Bronchial epithelial cell (primary cell): ENCODE data around the gene ZNF219. TPM values are rescaled to one million over a fixed set of nuclear protein-coding genes. Genes with fewer than 3 reads are reported as not detected.

Experiments
- DNase-seq: peaks from one replicate; pipeline ENCODE4 v3.0.0-alpha.2; 2010; ENCODE audit warnings: low read depth
- FAIRE-seq: peaks from 2 replicates; lab custom pipeline; 2011; peaks lifted over from hg19 to GRCh38; lab: Jason Lieb, UNC
- H3K27me3 ChIP-seq: 2 replicates; pipeline ENCODE4 v1.5.1; 2011; ENCODE audit warnings: low read length; ENCODE audit not compliant: control insufficient read depth, insufficient read depth
- H3K36me3 ChIP-seq: 2 replicates; pipeline ENCODE4 v1.5.1; 2011; ENCODE audit warnings: low read length; ENCODE audit not compliant: control insufficient read depth, insufficient read depth
- H3K4me3 ChIP-seq: 2 replicates; pipeline ENCODE4 v1.5.1; 2011; ENCODE audit warnings: mild to moderate bottlenecking, low read depth, low read length, control low read depth
- total RNA-seq: library from RNA; depleted of rRNA; stranded (reverse); fragments of >200 nt; gene quantifications from 2 replicates; pipeline ENCODE4 v1.2.1, GENCODE V29; 2014
- TF ChIP-seq, protein P1 (sequence below): IDR thresholded peaks from 2 replicates; pipeline ENCODE4 v1.5.1; 2011; ENCODE audit warnings: mild to moderate bottlenecking, moderate library complexity, low read length, control low read depth, inconsistent platforms; ENCODE audit not compliant: insufficient read depth, severe bottlenecking

The ZNF219 gene
- total RNA-seq, 1 donor from 2014 or later = 8.2 TPM

- no peak overlapping the region for H3K4me3 ChIP-seq
- DNase-seq (no peak), FAIRE-seq (no peak)
- peaks cover 14% of the 10 kb centered on the region for H3K36me3 ChIP-seq
- no peaks in the 10 kb centered on the region for H3K27me3 ChIP-seq
- TF ChIP-seq, protein P1, sequence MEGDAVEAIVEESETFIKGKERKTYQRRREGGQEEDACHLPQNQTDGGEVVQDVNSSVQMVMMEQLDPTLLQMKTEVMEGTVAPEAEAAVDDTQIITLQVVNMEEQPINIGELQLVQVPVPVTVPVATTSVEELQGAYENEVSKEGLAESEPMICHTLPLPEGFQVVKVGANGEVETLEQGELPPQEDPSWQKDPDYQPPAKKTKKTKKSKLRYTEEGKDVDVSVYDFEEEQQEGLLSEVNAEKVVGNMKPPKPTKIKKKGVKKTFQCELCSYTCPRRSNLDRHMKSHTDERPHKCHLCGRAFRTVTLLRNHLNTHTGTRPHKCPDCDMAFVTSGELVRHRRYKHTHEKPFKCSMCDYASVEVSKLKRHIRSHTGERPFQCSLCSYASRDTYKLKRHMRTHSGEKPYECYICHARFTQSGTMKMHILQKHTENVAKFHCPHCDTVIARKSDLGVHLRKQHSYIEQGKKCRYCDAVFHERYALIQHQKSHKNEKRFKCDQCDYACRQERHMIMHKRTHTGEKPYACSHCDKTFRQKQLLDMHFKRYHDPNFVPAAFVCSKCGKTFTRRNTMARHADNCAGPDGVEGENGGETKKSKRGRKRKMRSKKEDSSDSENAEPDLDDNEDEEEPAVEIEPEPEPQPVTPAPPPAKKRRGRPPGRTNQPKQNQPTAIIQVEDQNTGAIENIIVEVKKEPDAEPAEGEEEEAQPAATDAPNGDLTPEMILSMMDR = no peak
Measured at GRCh38 chr14:21093018-21093417, 5.4 kb downstream of the ZNF219 start.

- peaks cover 15% of the 10 kb centered on the region for H3K36me3 ChIP-seq
- DNase-seq (peak; percentile 57), FAIRE-seq (no peak)
- H3K27me3 ChIP-seq = no peaks in the 10 kb centered on the region
- no peak overlapping the region for H3K4me3 ChIP-seq
- TF ChIP-seq, protein P1 = peak; percentile 100
Measured at GRCh38 chr14:21092273-21093011, 6.0 kb downstream of the ZNF219 start.

DNA sequence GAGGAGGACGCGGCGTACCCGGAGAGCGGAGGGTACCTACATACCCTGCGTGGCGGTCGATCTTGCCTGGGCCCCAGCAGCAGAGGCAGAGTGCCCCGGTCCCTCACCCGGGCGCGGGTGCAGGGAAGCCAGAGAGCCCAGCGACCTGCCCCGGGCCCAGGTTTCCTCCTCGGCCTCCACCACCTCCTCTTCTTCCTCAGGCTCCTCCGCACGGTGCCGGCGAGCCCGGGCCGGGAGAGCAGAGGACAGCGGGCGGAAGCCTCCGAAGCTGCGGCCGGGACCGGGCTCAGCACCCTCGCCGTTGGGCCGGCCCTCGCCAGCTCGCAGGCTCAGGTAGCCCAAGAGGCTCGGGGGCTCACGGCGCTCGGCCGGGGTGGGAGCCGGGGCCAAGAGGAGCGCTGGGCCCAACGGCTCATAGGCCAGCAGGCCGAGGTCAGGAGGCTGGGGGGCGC lies 6.6 kb downstream of the ZNF219 start:
- peaks cover 15% of the 10 kb centered on the region for H3K36me3 ChIP-seq
- TF ChIP-seq, protein P1 = no peak
- no peak overlapping the region for H3K4me3 ChIP-seq
- FAIRE-seq = no peak
- DNase-seq = no peak
- no peaks in the 10 kb centered on the region for H3K27me3 ChIP-seq

GRCh38 chr14:21090940-21091663 lies 7.4 kb downstream of the ZNF219 start:
- FAIRE-seq (no peak), DNase-seq (no peak)
- TF ChIP-seq, protein P1 = no peak
- H3K36me3 ChIP-seq = peaks cover 15% of the 10 kb centered on the region
- no peaks in the 10 kb centered on the region for H3K27me3 ChIP-seq
- no peak overlapping the region for H3K4me3 ChIP-seq

- no peak overlapping the region for H3K4me3 ChIP-seq
- FAIRE-seq = no peak
- TF ChIP-seq, protein P1 = peak; percentile 38
- no peaks in the 10 kb centered on the region for H3K27me3 ChIP-seq
- DNase-seq = no peak
- peaks cover 15% of the 10 kb centered on the region for H3K36me3 ChIP-seq
Measured at GRCh38 chr14:21090194-21090939, 8.1 kb downstream of the ZNF219 start.
